ENCODE results near the gene TMA7.
"Not testable (repeated sequence)": the region's sequence is repeated elsewhere in the genome, so short reads cannot be mapped to it uniquely, and the experiment has no call there.

DNA sequence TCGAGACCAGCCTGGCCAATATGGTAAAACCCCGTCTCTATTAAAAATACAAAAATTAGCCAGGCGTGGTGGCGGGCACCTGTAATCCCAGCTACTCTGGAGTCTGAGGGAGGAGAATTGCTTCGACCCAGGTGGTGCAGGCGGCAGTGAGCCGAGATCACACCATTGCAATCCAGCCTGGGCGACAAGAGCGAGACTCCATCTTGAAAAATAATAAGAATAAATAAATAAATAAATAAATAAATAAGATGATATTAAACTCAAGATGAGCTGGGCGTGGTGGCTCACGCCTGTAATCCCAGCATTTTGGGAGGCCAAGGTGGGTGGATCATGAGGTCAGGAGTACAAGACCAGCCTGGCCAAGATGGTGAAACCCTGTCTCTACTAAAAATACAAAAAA, 40.8 kb downstream of the TMA7 start:
- TF ChIP-seq, protein P1, sequence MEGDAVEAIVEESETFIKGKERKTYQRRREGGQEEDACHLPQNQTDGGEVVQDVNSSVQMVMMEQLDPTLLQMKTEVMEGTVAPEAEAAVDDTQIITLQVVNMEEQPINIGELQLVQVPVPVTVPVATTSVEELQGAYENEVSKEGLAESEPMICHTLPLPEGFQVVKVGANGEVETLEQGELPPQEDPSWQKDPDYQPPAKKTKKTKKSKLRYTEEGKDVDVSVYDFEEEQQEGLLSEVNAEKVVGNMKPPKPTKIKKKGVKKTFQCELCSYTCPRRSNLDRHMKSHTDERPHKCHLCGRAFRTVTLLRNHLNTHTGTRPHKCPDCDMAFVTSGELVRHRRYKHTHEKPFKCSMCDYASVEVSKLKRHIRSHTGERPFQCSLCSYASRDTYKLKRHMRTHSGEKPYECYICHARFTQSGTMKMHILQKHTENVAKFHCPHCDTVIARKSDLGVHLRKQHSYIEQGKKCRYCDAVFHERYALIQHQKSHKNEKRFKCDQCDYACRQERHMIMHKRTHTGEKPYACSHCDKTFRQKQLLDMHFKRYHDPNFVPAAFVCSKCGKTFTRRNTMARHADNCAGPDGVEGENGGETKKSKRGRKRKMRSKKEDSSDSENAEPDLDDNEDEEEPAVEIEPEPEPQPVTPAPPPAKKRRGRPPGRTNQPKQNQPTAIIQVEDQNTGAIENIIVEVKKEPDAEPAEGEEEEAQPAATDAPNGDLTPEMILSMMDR (conservative IDR thresholded peaks at IDR 0.05 in 1 of 2, IDR thresholded peaks at IDR 0.05 in 1 of 2; ENCODE audit: low read depth in 1 of 2, low read length in 2 of 2) = not testable (repeated sequence)
- TF ChIP-seq EZH2 (IDR thresholded peaks at IDR 0.05; ENCODE audit: low read length, missing control alignments) = not testable (repeated sequence)
